ENCODE results near the gene SNRNP70.
"Not testable (repeated sequence)": the region's sequence is repeated elsewhere in the genome, so short reads cannot be mapped to it uniquely, and the experiment has no call there.

The SNRNP70 gene, protein sequence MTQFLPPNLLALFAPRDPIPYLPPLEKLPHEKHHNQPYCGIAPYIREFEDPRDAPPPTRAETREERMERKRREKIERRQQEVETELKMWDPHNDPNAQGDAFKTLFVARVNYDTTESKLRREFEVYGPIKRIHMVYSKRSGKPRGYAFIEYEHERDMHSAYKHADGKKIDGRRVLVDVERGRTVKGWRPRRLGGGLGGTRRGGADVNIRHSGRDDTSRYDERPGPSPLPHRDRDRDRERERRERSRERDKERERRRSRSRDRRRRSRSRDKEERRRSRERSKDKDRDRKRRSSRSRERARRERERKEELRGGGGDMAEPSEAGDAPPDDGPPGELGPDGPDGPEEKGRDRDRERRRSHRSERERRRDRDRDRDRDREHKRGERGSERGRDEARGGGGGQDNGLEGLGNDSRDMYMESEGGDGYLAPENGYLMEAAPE

DNA sequence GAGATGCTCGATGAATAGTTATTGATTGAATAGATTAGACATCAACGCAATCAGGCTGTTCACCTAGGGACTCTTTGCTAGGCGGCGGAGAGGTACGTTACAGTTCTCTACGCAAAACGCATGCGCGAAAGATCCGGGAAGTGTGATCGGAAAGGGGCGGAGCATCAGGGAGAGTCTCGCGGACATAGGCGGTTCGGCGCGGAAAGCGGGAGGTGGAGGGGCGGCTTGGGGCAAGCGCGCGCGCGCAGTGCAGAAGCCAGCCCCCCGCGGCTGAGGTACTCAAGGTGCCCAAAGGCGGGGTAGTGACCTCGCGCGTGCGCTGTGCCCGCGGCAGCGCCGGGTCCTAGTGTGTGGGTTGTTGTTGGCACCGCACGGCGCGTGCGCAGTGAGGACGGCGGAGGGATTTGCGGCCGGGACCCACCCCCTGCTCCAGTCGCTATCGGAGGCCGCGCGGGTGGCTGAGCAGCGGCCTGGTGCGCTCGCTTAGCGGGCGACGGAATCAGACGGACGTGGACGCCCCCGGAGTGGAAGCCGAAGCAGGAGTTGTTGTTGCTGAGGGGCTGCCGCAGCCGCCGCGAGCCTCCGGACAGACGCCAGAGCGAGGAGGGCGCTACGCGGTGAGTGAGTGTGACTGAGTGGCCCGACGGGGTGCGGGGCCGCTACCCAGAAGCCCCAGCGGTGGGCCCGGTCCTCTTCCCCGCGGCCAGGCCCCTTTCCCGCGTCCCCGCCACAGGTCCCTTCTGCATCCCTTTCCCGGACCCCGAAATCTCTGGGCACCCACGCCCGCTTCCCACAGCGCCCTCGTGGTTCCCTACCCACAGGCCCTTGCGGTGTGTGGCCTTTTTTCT lies at the start of gene SNRNP70:
TSS of gene SNRNP70 (plus strand) at position 432 of the 848 bp plus-strand sequence. CDS start 964 bp downstream, outside the sequence.
- TF ChIP-seq FOXP2 (optimal IDR thresholded peaks at IDR 0.05; ENCODE audit: control extremely low read depth, extremely low read length, insufficient read depth) (peak; percentile 88), POLR2AphosphoS5 (IDR thresholded peaks at IDR 0.05; ENCODE audit: borderline replicate concordance, low read depth, low read length) (peak; percentile 91), EZH2 (IDR thresholded peaks at IDR 0.05) (no peak)
- peaks cover 41% of the 10 kb centered on the region for H3K36me3 ChIP-seq (ENCODE audit: insufficient read depth, low read length)
- H3K9ac ChIP-seq (ENCODE audit: insufficient read length) = peak within 1 kb of the TSS; percentile 99
- no peaks in the 10 kb centered on the region for H3K9me3 ChIP-seq (ENCODE audit: low read depth, low read length)
- H3K27ac ChIP-seq = peak within 1 kb of the TSS; percentile 96
- H3K4me3 ChIP-seq = peak within 1 kb of the TSS; percentile 100
- DNase-seq (ENCODE audit: low read depth, low spot score) = peak; percentile 93

DNA sequence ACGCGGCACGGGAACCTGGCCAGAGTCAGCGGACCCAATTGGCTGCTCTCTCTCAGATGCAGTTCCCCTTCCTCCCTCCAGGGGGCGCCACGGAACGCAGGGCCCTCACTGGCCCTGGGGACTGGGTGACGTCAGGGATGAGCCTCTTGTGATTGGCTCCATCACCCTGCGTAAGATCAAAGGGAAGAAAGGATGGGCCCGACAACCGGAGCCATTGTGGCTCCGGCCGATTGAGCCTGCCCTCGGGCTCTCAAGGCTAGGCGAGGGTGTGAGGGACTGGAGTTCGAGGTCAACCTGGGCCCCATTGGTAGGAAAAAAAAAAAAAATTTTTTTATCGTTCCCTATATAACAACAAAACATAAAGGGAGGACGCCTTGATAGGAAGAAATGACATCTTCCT lies 48.4 kb upstream of the SNRNP70 start, which contains the start of gene CGB1:
TSS of gene CGB1 (minus strand) at position 81 of the 400 bp plus-strand sequence. CDS start 184 bp downstream, outside the sequence.
- not testable (repeated sequence) for H3K9ac ChIP-seq (ENCODE audit: insufficient read length); H3K9me3 ChIP-seq (ENCODE audit: low read depth, low read length); H3K4me3 ChIP-seq; H3K27ac ChIP-seq; H3K36me3 ChIP-seq (ENCODE audit: insufficient read depth, low read length); DNase-seq (ENCODE audit: low read depth, low spot score)

DNA sequence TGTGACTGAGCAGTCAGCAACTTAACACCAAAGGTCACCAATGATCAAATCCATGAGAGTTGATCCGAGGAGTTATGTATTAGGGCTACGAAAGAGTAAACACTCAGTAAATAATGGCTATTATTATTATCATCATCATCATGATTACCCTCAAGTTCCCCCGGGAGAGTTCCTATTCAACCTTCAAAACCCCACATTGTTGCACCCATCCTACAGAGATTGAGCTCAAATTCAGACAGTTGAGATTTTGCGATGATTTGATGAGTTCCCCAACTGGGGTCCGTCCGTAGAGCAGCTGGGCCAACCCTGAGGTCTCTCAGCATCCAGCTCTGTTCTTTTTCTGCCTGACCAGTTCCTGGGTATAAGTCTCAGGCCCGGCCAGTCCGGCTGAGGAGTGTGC lies 47.1 kb upstream of the SNRNP70 start:
- H3K4me3 ChIP-seq; H3K9me3 ChIP-seq (ENCODE audit: low read depth, low read length); H3K9ac ChIP-seq (ENCODE audit: insufficient read length); DNase-seq (ENCODE audit: low read depth, low spot score); H3K27ac ChIP-seq; H3K36me3 ChIP-seq (ENCODE audit: insufficient read depth, low read length): not testable (repeated sequence)

DNA sequence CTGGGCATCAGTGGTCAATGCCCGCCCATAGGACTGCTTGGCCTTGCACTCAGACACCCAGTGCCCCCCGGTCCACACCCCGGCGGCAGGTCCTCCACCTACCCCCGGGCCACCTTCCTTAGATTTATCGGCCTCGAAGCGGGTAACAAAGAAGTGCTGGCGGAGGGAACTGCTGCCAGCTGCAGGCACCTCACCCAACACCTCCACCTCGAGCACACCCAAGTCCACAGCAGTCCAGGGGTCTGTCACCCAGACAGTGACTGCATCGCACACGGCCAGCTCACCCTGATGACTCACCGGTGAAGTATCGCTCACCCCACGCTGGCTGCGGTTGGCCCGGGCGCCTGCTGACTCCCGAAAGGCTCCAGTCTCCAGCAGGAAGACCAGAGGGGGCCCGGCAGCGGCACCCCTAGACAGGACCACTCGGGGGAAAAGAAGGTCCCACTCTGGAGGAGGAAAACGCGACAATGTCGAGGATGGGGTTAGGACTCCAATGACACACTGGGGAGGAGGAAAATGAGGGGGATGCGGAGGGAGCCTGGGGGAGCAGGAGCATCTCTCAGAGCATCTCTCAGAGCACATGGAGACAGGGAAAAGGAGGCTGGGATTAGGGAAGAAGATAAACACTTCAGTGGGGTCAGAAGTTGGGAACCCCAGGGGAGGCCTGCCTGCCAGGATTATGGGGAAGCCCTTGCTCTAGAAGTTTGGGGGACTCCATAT lies 46.5 kb upstream of the SNRNP70 start:
- H3K9me3 ChIP-seq (ENCODE audit: low read depth, low read length); DNase-seq (ENCODE audit: low read depth, low spot score); H3K27ac ChIP-seq; H3K9ac ChIP-seq (ENCODE audit: insufficient read length); H3K36me3 ChIP-seq (ENCODE audit: insufficient read depth, low read length); H3K4me3 ChIP-seq: not testable (repeated sequence)

DNA sequence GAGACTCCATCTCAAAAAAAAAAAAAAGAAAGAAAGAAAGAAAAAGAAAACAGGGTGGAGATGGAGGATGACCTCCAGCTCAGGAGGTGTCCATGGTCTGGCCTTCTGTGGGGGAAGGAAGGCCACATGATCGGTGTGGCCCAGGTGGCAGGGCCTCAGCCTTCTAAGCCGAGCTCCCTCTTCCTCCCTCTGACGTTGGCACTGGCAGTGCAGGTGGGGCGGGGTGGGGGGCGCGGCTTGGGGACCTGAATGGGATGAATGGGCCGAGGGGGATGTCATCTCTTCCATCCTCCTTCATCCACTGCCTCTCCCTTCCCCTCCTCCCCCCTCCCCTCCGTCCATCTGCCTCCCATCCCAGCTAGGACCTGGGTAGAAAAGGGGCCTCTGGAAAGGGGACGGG lies 45.5 kb upstream of the SNRNP70 start:
- DNase-seq (ENCODE audit: low read depth, low spot score); H3K9ac ChIP-seq (ENCODE audit: insufficient read length); H3K27ac ChIP-seq; H3K9me3 ChIP-seq (ENCODE audit: low read depth, low read length); H3K36me3 ChIP-seq (ENCODE audit: insufficient read depth, low read length); H3K4me3 ChIP-seq: not testable (repeated sequence)

DNA sequence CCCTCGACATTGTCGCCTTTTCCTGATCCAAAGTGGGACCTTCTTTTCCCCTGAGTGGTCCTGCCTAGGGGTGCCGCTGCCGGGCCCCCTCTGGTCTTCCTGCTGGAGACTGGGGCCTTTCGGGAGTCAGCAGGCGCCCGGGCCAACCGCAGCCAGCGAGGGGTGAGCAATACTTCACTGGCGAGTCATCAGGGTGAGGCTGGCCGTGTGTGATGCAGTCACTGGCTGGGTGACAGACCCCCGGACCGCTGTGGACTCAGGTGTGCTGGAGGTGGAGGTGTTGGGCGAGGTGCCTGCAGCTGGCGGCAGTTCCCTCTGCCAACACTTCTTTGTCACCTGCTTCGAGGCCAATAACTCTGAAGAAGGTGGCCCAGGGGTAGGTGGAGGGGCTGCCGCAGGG lies 43.1 kb upstream of the SNRNP70 start:
- DNase-seq (ENCODE audit: low read depth, low spot score) = no peak
- no peak for TF ChIP-seq EZH2 (IDR thresholded peaks at IDR 0.05)
- TF ChIP-seq FOXP2 (optimal IDR thresholded peaks at IDR 0.05; ENCODE audit: control extremely low read depth, extremely low read length, insufficient read depth) = no peak
- TF ChIP-seq POLR2AphosphoS5 (IDR thresholded peaks at IDR 0.05; ENCODE audit: borderline replicate concordance, low read depth, low read length) = no peak
- H3K9me3 ChIP-seq (ENCODE audit: low read depth, low read length) = no peaks in the 10 kb centered on the region
- no peak overlapping the region for H3K9ac ChIP-seq (ENCODE audit: insufficient read length)
- no peaks in the 10 kb centered on the region for H3K36me3 ChIP-seq (ENCODE audit: insufficient read depth, low read length)
- H3K27ac ChIP-seq = no peak overlapping the region
- no peak overlapping the region for H3K4me3 ChIP-seq

DNA sequence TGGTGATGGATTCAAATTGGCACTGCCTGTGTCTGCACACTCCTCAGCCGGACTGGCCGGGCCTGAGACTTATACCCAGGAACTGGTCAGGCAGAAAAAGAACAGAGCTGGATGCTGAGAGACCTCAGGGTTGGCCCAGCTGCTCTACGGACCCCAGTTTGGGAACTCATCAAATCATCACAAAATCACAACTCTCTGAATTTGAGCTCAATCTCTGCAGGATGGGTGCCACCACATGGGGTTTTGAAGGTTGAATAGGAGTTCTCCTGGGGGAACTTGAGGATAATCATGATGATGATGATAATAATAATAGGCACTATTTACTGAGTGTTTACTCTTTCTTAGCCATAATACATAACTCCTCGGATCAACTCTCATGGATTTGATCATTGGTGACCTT lies 42.6 kb upstream of the SNRNP70 start:
- not testable (repeated sequence) for DNase-seq (ENCODE audit: low read depth, low spot score); H3K4me3 ChIP-seq; H3K9ac ChIP-seq (ENCODE audit: insufficient read length); H3K9me3 ChIP-seq (ENCODE audit: low read depth, low read length); H3K36me3 ChIP-seq (ENCODE audit: insufficient read depth, low read length); H3K27ac ChIP-seq

DNA sequence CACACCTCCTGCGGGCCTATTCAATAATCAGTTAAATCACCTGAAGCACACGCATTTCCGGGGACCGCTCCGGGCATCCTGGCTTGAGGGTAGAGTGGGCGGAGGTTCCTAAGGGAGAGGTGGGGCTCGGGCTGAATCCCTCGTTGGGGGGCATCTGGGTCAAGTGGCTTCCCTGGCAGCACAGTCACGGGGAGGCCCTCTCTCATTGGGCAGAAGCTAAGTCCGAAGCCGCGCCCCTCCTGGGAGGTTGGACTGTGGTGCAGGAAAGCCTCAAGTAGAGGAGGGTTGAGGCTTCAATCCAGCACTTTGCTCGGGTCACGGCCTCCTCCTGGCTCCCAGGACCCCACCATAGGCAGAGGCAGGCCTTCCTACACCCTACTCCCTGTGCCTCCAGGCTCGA lies 41.7 kb upstream of the SNRNP70 start, which contains the start of gene CGB5:
TSS of gene CGB5 (plus strand) at position 301 of the 400 bp plus-strand sequence. CDS start 362 bp downstream, outside the sequence.
- not testable (repeated sequence) for H3K4me3 ChIP-seq; H3K27ac ChIP-seq; DNase-seq (ENCODE audit: low read depth, low spot score); H3K9ac ChIP-seq (ENCODE audit: insufficient read length); H3K36me3 ChIP-seq (ENCODE audit: insufficient read depth, low read length); H3K9me3 ChIP-seq (ENCODE audit: low read depth, low read length)

DNA sequence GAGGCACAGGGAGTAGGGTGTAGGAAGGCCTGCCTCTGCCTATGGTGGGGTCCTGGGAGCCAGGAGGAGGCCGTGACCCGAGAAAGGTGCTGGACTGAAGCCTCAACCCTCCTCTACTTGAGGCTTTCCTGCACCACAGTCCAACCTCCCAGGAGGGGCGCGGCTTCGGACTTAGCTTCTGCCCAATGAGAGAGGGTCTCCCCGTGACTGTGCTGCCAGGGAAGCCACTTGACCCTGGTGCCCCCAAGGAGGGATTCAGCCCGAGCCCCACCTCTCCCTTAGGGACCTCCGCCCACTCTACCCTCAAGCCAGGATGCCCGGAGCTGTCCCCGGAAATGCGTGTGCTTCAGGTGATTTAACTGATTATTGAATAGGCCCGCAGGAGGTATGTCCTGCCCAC lies 36.2 kb upstream of the SNRNP70 start, which contains the start of gene CGB8:
TSS of gene CGB8 (minus strand) at position 101 of the 400 bp plus-strand sequence. CDS start 372 bp downstream, outside the sequence.
- H3K36me3 ChIP-seq (ENCODE audit: insufficient read depth, low read length); H3K9me3 ChIP-seq (ENCODE audit: low read depth, low read length); DNase-seq (ENCODE audit: low read depth, low spot score); H3K9ac ChIP-seq (ENCODE audit: insufficient read length); H3K27ac ChIP-seq; H3K4me3 ChIP-seq: not testable (repeated sequence)

DNA sequence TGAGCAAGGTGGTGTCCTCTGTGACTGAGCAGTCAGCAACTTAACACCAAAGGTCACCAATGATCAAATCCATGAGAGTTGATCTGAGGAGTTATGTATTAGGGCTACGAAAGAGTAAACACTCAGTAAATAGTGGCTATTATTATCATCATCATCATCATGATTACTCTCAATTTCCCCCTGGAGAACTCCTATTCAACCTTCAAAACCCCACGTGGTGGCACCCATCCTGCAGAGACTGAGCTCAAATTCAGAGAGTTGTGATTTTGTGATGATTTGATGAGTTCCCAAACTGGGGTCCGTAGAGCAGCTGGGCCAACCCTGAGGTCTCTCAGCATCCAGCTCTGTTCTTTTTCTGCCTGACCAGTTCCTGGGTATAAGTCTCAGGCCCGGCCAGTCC lies 35.4 kb upstream of the SNRNP70 start:
- H3K36me3 ChIP-seq (ENCODE audit: insufficient read depth, low read length); H3K4me3 ChIP-seq; H3K9me3 ChIP-seq (ENCODE audit: low read depth, low read length); H3K9ac ChIP-seq (ENCODE audit: insufficient read length); DNase-seq (ENCODE audit: low read depth, low spot score); H3K27ac ChIP-seq: not testable (repeated sequence)

DNA sequence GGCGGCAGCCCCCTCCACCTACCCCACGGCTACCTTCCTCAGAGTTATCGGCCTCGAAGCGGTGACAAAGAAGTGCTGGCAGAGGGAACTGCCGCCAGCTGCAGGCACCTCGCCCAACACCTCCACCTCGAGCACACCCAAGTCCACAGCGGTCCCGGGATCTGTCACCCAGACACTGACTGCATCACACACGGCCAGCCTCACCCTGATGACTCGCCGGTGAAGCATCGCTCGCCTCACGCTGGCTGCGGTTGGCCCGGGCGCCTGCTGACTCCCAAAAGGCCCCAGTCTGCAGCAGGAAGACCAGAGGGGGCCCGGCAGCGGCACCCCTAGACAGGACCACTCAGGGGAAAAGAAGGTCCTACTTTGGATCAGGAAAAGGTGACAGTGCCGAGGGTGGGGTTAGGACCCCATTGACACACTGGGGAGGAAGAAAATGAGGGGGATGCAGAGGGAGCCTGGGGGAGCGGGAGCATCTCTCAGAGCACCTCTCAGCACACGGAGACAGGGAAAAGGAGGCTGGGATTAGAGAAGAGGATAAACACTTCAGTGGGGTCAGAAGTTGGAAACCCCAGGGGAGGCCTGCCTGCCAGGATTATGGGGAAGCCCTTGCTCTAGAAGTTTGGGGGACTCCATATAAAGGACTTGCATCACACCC lies 34.7 kb upstream of the SNRNP70 start:
- not testable (repeated sequence) for H3K4me3 ChIP-seq; H3K9me3 ChIP-seq (ENCODE audit: low read depth, low read length); H3K27ac ChIP-seq; H3K9ac ChIP-seq (ENCODE audit: insufficient read length); DNase-seq (ENCODE audit: low read depth, low spot score); H3K36me3 ChIP-seq (ENCODE audit: insufficient read depth, low read length)
